SU-DHL-6 (cell line): Measurements from ENCODE around the gene CRADD.

Experiments
- CTCF ChIP-seq: fragments of 200-600 bp; sonication (generic); IDR thresholded peaks from one replicate; pipeline ENCODE4 v1.5.1; 2017; ENCODE audit warnings: antibody characterized with exemption, mild to moderate bottlenecking, low read length, moderate library complexity; ENCODE audit not compliant: insufficient read depth, poor library complexity, severe bottlenecking
- EZH2phosphoT487 ChIP-seq: fragments of 200-600 bp; sonication (generic), shearing (Covaris generic); conservative IDR thresholded peaks from 2 replicates; pipeline ENCODE4 v1.6.1; 2018; ENCODE audit warnings: mild to moderate bottlenecking, antibody characterized with exemption, low read length, moderate library complexity, mixed read lengths

GRCh38 chr12:93944201-93944600, 267.0 kb downstream of the CRADD start:
- TF ChIP-seq CTCF (no peak), EZH2phosphoT487 (no peak)
